Measurements from ENCODE around the gene IKZF2.

Gene IKZF2

DNA sequence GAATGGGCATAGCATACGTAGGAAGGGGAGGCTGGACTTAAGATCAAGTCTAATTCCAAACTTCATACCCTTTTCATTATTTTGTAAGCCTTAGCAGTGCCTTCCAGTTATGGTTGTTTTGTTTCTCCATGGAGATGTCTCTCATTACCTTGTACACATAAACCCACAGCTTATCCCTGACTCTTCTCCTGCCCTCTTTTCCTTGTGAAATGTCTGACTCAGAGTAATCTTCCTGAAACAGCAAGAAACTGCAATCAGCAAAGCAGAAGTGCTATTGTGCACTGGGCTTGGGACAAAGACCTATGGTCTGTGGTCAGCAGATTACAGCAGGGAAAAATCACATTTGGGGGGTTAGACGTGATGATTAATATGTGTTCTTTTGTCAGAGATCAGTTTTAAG, 176.7 kb downstream of the IKZF2 start:
- Mint-ChIP-seq H3K4me1 (no peaks in the 10 kb centered on the region), H3K9me3 (no peaks in the 10 kb centered on the region), H3K36me3 (ENCODE audit: low read depth) (no peaks in the 10 kb centered on the region), H3K4me3 (no peak overlapping the region), H3K27me3 (ENCODE audit: low read depth, poor library complexity) (peaks cover 4% of the 10 kb centered on the region), H3K27ac (no peak overlapping the region)
- DNase-seq = no peak
- TF ChIP-seq, protein P1, sequence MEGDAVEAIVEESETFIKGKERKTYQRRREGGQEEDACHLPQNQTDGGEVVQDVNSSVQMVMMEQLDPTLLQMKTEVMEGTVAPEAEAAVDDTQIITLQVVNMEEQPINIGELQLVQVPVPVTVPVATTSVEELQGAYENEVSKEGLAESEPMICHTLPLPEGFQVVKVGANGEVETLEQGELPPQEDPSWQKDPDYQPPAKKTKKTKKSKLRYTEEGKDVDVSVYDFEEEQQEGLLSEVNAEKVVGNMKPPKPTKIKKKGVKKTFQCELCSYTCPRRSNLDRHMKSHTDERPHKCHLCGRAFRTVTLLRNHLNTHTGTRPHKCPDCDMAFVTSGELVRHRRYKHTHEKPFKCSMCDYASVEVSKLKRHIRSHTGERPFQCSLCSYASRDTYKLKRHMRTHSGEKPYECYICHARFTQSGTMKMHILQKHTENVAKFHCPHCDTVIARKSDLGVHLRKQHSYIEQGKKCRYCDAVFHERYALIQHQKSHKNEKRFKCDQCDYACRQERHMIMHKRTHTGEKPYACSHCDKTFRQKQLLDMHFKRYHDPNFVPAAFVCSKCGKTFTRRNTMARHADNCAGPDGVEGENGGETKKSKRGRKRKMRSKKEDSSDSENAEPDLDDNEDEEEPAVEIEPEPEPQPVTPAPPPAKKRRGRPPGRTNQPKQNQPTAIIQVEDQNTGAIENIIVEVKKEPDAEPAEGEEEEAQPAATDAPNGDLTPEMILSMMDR (IDR thresholded peaks at IDR 0.05) = no peak

DNA sequence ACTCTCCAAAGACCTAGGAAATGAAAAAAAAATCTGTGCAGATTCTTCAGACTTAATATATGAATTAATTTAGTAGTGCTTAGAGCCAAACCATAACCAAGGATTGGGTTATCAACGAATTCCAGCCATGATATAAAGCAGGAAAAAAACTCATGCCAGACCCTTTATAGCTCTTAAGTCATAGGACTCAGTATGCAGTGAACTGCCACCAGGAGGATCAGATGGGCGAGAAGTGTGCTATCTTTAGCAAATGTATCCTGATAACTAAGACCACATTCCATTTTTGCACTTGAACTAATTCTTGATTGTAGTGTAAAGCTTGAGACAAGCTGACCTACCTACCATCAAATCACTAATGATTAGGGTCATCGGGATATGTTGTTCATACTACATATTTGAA, 178.1 kb downstream of the IKZF2 start:
- Mint-ChIP-seq H3K27ac (no peak overlapping the region), H3K27me3 (ENCODE audit: low read depth, poor library complexity) (peaks cover 10% of the 10 kb centered on the region), H3K4me1 (no peaks in the 10 kb centered on the region), H3K9me3 (no peaks in the 10 kb centered on the region), H3K36me3 (ENCODE audit: low read depth) (no peaks in the 10 kb centered on the region), H3K4me3 (no peak overlapping the region)
- no peak for DNase-seq
- TF ChIP-seq, protein P1 (IDR thresholded peaks at IDR 0.05) = no peak

DNA sequence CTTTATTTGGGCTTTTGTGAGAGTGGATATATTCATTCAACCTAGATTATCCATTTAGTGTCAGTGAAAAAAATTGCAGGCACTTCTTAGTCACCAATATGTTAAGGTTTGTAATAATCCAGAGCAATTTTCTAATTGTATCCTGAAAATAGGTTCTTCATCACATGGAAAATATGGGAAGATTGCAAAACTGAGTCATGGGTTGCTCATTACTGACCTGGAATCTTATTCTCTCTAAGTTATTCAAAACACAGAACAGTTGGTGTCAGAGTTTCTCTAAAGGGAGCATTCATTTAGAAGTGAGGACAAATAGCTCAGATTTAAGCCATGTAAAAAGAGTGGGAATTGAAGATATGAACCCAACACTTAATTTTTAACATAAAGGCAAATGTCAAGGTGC, 181.3 kb downstream of the IKZF2 start:
- no peak overlapping the region for H3K27ac Mint-ChIP-seq

DNA sequence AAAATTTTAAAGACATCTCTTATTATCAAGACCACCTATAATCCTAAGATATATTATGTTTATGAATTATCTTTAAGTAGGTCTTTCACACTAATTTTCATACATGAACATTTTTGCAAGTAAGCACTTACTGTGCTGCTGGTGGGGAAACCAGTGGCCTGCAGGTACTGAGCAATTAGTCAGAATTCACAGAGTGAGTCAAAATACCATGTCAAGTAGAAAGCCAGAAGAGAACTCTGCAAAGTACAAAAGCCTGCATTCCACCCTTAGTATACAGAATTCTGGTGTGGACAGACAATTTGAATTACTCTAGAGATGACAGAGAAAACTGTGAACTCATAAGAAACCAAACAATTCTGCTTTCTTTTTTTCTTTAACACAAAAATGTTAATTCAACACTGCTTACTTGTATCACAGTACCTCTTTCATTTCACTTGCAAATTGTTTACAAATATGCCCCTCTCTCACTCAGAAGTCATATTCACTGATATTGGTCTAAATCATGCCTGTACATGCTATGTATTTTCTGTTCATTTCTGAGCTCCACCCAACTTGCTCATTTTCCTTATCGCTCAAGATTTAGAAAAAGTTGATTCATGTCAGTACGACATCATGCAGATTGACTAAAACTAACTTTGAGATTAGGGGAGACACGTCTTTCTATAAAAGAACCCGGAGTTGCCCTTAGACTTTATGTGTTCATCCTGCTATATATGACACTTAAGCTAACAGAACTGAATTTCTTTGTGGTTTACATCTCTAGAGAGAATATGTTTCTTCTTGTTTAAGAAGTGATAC, 182.9 kb downstream of the IKZF2 start:
- DNase-seq = no peak
- Mint-ChIP-seq H3K36me3 (ENCODE audit: low read depth) (no peaks in the 10 kb centered on the region), H3K4me1 (no peaks in the 10 kb centered on the region), H3K9me3 (no peaks in the 10 kb centered on the region), H3K27me3 (ENCODE audit: low read depth, poor library complexity) (peaks cover 10% of the 10 kb centered on the region), H3K27ac (no peak overlapping the region), H3K4me3 (no peak overlapping the region)
- TF ChIP-seq, protein P1 (IDR thresholded peaks at IDR 0.05) = no peak

More for the DNA sequence above, 181.3 kb downstream of the IKZF2 start:
- H3K4me3 Mint-ChIP-seq = no peak overlapping the region
- TF ChIP-seq, protein P1 (IDR thresholded peaks at IDR 0.05) = no peak
- DNase-seq = no peak
- no peaks in the 10 kb centered on the region for H3K9me3 Mint-ChIP-seq
- H3K36me3 Mint-ChIP-seq (ENCODE audit: low read depth) = no peaks in the 10 kb centered on the region
- no peaks in the 10 kb centered on the region for H3K4me1 Mint-ChIP-seq
- H3K27me3 Mint-ChIP-seq (ENCODE audit: low read depth, poor library complexity) = peaks cover 10% of the 10 kb centered on the region

DNA sequence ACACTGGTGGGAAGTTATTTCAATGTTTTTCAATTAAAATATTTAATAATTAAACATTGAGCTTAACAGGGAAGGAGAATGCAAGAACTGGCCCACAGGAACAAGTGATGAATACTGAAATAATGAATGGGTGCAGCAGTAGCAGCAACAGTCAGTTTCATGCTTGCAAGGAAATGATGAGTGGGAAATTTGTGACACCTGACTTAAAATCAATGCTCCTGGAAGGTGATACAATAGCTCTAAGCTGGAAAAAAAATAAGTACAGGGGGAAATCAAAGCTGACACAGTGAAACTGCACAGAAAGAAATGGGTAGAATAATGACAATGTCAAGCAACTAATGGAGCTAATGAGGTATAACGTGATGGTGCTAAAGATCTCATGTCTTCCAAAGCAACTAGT, 184.5 kb downstream of the IKZF2 start:
- Mint-ChIP-seq H3K27ac (no peak overlapping the region), H3K27me3 (ENCODE audit: low read depth, poor library complexity) (peaks cover 10% of the 10 kb centered on the region), H3K4me3 (no peak overlapping the region), H3K36me3 (ENCODE audit: low read depth) (no peaks in the 10 kb centered on the region), H3K9me3 (no peaks in the 10 kb centered on the region), H3K4me1 (no peaks in the 10 kb centered on the region)
- TF ChIP-seq, protein P1 (IDR thresholded peaks at IDR 0.05) = no peak
- no peak for DNase-seq

DNA sequence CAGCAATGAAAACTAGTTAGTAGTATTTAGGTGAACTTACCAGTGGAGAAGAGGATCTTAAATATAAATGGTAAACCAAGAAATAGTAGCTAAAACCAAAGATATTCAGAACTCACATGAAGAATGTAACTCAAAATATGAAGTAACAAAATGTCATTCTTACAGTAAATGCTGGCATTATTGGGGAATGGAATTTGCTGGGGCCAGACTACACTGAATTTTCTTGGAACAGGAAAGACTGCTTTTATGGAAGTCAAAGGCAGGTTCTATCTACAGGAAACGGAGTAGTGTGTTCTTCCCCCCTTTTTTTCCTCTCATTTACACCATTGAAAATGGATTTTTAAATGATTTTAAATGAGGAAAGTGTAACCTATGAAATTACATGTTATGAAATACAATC, 188.7 kb downstream of the IKZF2 start:
- Mint-ChIP-seq H3K36me3 (ENCODE audit: low read depth) (no peaks in the 10 kb centered on the region), H3K27ac (no peak overlapping the region)
- TF ChIP-seq, protein P1 (IDR thresholded peaks at IDR 0.05) = no peak

More for the DNA sequence above, 188.7 kb downstream of the IKZF2 start:
- no peaks in the 10 kb centered on the region for H3K9me3 Mint-ChIP-seq
- no peak for DNase-seq
- H3K4me3 Mint-ChIP-seq = no peak overlapping the region
- H3K27me3 Mint-ChIP-seq (ENCODE audit: low read depth, poor library complexity) = peaks cover 3% of the 10 kb centered on the region
- H3K4me1 Mint-ChIP-seq = no peaks in the 10 kb centered on the region
